ENCODE measurements around the gene IL11. TPM values are rescaled to one million over a fixed set of nuclear protein-coding genes. Genes with fewer than 3 reads are reported as not detected.

The IL11 gene
- total RNA-seq = under 1 TPM in 1 of 4 donors, not detected in 3; 0.48 TPM

GRCh38 chr19:55370305-55370988 lies at the start of gene IL11:
Gene IL11 (minus strand): TSS chr19:55370463. CDS start chr19:55370310, 153 bp downstream.
- peak within 1 kb of the TSS in 1 of 4 donors; percentile 41 for H3K27ac ChIP-seq
- no peak for TF ChIP-seq POLR2AphosphoS5 (IDR thresholded peaks at IDR 0.05)
- no peak for TF ChIP-seq CTCF (IDR thresholded peaks at IDR 0.05)
- no peak for TF ChIP-seq POLR2A (IDR thresholded peaks at IDR 0.05)
- no peak for TF ChIP-seq EP300 (IDR thresholded peaks at IDR 0.05; ENCODE audit: low read depth)
- H3K9me3 ChIP-seq = no peaks in the 10 kb centered on the region
- intact Hi-C loops (cut with DNase I; ENCODE audit: low total_unique reads) (no loop called here), in situ Hi-C loops (cut with MboI; ENCODE audit: low pct_ligation_motif_present in 1 of 4, low pct_unique_long_range_greater_than_20kb in 1 of 4, low sequenced_read_pairs in 3 of 4) (no loop called here)
- no peaks in the 10 kb centered on the region for H3K36me3 ChIP-seq
- DNase-seq = no peak
- WGBS, 2 donors (ENCODE audit: low coverage in 1 of 2) = 9 to 15% methylated on average over 11 to 29 of the region's 32 CpGs
- H3K27me3 ChIP-seq = peaks cover 81% of the 10 kb centered on the region
- peaks cover 3 to 27% (median 18%) of the 10 kb centered on the region in 4 donors for H3K4me1 ChIP-seq
- peak within 1 kb of the TSS in 2 of 4 donors; percentile 19 to 44 for H3K4me3 ChIP-seq

GRCh38 chr19:55419624-55420236 lies 49.5 kb upstream of the IL11 start:
- no peak for DNase-seq
- Histone ChIP-seq H3K27ac (no peak overlapping the region), H3K4me3 (no peak overlapping the region), H3K27me3 (peaks cover 21% of the 10 kb centered on the region), H3K9me3 (no peaks in the 10 kb centered on the region), H3K4me1 (no peaks in the 10 kb centered on the region), H3K36me3 (no peaks in the 10 kb centered on the region)
- 56% methylated on average over 5 of the region's 5 CpGs; no CpG with 5 or more reads in 1 of the 2 donors for WGBS, 2 donors (ENCODE audit: low coverage in 1 of 2)
- in situ Hi-C loops (cut with MboI; ENCODE audit: low pct_ligation_motif_present in 1 of 4, low pct_unique_long_range_greater_than_20kb in 1 of 4, low sequenced_read_pairs in 3 of 4) (loop anchor here in 3 of 4 donors (10.0 to 25.0 kb wide), 4 partner anchors 125 to 285 kb away; partner anchors contain the start of genes BRSK1 (in 2 of the 3), HSPBP1 (in 2 of the 3) and TNNT1 (in 2 of the 3)), intact Hi-C loops (cut with DNase I; ENCODE audit: low total_unique reads) (no loop called here)
- TF ChIP-seq POLR2A (IDR thresholded peaks at IDR 0.05) (no peak), EP300 (IDR thresholded peaks at IDR 0.05; ENCODE audit: low read depth) (no peak), POLR2AphosphoS5 (IDR thresholded peaks at IDR 0.05) (no peak), CTCF (IDR thresholded peaks at IDR 0.05) (no peak)

GRCh38 chr19:55419103-55419502 lies 48.8 kb upstream of the IL11 start:
- TF ChIP-seq POLR2AphosphoS5 (IDR thresholded peaks at IDR 0.05) = no peak
- TF ChIP-seq EP300 (IDR thresholded peaks at IDR 0.05; ENCODE audit: low read depth) = no peak
- 0 to 45% methylated on average over 1 to 3 of the region's 5 CpGs for WGBS, 2 donors (ENCODE audit: low coverage in 1 of 2)
- Histone ChIP-seq H3K36me3 (no peaks in the 10 kb centered on the region), H3K9me3 (no peaks in the 10 kb centered on the region), H3K4me3 (no peak overlapping the region), H3K27me3 (peaks cover 14% of the 10 kb centered on the region), H3K27ac (no peak overlapping the region), H3K4me1 (no peaks in the 10 kb centered on the region)
- no peak for DNase-seq
- intact Hi-C loops (cut with DNase I; ENCODE audit: low total_unique reads) = no loop called here
- in situ Hi-C loops (cut with MboI; ENCODE audit: low pct_ligation_motif_present in 1 of 4, low pct_unique_long_range_greater_than_20kb in 1 of 4, low sequenced_read_pairs in 3 of 4) = loop anchor here in 3 of 4 donors (10.0 to 25.0 kb wide), 3 partner anchors 124 to 284 kb away; partner anchors contain the start of genes BRSK1 (in 2 of the 3) and HSPBP1 (in 2 of the 3)

- 14 to 40% methylated on average over 1 to 7 of the region's 7 CpGs for WGBS, 2 donors (ENCODE audit: low coverage in 1 of 2)
- in situ Hi-C loops (cut with MboI; ENCODE audit: low pct_ligation_motif_present in 1 of 4, low pct_unique_long_range_greater_than_20kb in 1 of 4, low sequenced_read_pairs in 3 of 4) = loop anchor here in 3 of 4 donors (10.0 to 25.0 kb wide), 3 partner anchors 123 to 283 kb away; partner anchors contain the start of genes BRSK1 (in 2 of the 3) and HSPBP1 (in 2 of the 3)
- TF ChIP-seq POLR2A (IDR thresholded peaks at IDR 0.05) = no peak
- peak; percentile 55 to 77 (median 63) for TF ChIP-seq CTCF (IDR thresholded peaks at IDR 0.05)
- TF ChIP-seq POLR2AphosphoS5 (IDR thresholded peaks at IDR 0.05) = no peak
- TF ChIP-seq EP300 (IDR thresholded peaks at IDR 0.05; ENCODE audit: low read depth) = no peak
- Histone ChIP-seq H3K27me3 (peaks cover 12% of the 10 kb centered on the region), H3K27ac (no peak overlapping the region), H3K4me3 (no peak overlapping the region), H3K36me3 (no peaks in the 10 kb centered on the region), H3K9me3 (no peaks in the 10 kb centered on the region), H3K4me1 (no peaks in the 10 kb centered on the region)
- intact Hi-C loops (cut with DNase I; ENCODE audit: low total_unique reads) = no loop called here
- peak; percentile 64 for DNase-seq
Measured at GRCh38 chr19:55418185-55418584, 47.9 kb upstream of the IL11 start.

Measured in transverse colon (tissue), 4 donors.